CD8-positive, alpha-beta memory T cell (primary cell): ENCODE measurements around the gene ADGRL2. TPM values are rescaled to one million over a fixed set of nuclear protein-coding genes. Genes with fewer than 3 reads are reported as not detected.

Source experiments
- CTCF ChIA-PET: fragments of 350-600 bp; sonication (Branson Sonifier 250); formaldehyde crosslinking; loops from one replicate; lab custom pipeline; 2021; ENCODE audit warnings: antibody characterized with exemption; lab: Charles Lee
- POLR2A ChIA-PET: fragments of 350-600 bp; sonication (Branson Sonifier 250); formaldehyde crosslinking; loops from one replicate; lab custom pipeline; 2021; ENCODE audit warnings: antibody characterized with exemption; lab: Charles Lee
- DNase-seq, 5 donors: peaks; one replicate each; pipeline versions ENCODE4 v3.0.0 to v3.0.0-alpha.2; 2020 to 2022; ENCODE audit warnings: mixed read lengths in 1 of 5
- H3K27ac ChIP-seq: one replicate; pipeline ENCODE4 v1.7.0; 2013; ENCODE audit warnings: low read depth, mild to moderate bottlenecking, low read length, moderate library complexity
- H3K27me3 ChIP-seq: 2 replicates; pipeline ENCODE4 v1.7.0; 2013; ENCODE audit warnings: low read length, mild to moderate bottlenecking; ENCODE audit not compliant: insufficient read depth, poor library complexity, severe bottlenecking
- H3K36me3 ChIP-seq: 2 replicates; pipeline ENCODE4 v1.7.0; 2013; ENCODE audit warnings: mild to moderate bottlenecking, low read length, moderate library complexity; ENCODE audit not compliant: insufficient read depth
- H3K4me1 ChIP-seq: 2 replicates; pipeline ENCODE4 v1.7.0; 2013; ENCODE audit warnings: mild to moderate bottlenecking, low read length, moderate library complexity; ENCODE audit not compliant: insufficient read depth
- H3K4me3 ChIP-seq: 2 replicates; pipeline ENCODE4 v1.7.0; 2013; ENCODE audit warnings: mild to moderate bottlenecking, low read length
- H3K9me3 ChIP-seq: 2 replicates; pipeline ENCODE4 v1.7.0; 2013; ENCODE audit warnings: mild to moderate bottlenecking, low read length
- H3K27ac Mint-ChIP-seq, 8 donors: one replicate each; pipeline ENCODE4 v1.8.0; 2020 to 2021; ENCODE audit warnings: mixed read lengths in 8 of 8, mild to moderate bottlenecking in 6 of 8, inconsistent platforms in 3 of 8, moderate library complexity in 3 of 8
- H3K27me3 Mint-ChIP-seq, 2 donors: one replicate each; pipeline ENCODE4 v1.8.0; 2020 to 2021; ENCODE audit warnings: mixed read lengths in 2 of 2, mild to moderate bottlenecking in 1 of 2, moderate library complexity in 1 of 2
- H3K36me3 Mint-ChIP-seq, 3 donors: one replicate each; pipeline ENCODE4 v1.8.0; 2020 to 2021; ENCODE audit warnings: mixed read lengths in 3 of 3, inconsistent platforms in 1 of 3, mild to moderate bottlenecking in 1 of 3
- H3K4me1 Mint-ChIP-seq, 3 donors: one replicate each; pipeline ENCODE4 v1.8.0; 2020 to 2021; ENCODE audit warnings: mixed read lengths in 3 of 3, inconsistent platforms in 1 of 3, mild to moderate bottlenecking in 1 of 3
- H3K4me3 Mint-ChIP-seq, 7 donors: one replicate each; pipeline ENCODE4 v1.8.0; 2020 to 2021; ENCODE audit warnings: mixed read lengths in 7 of 7, mild to moderate bottlenecking in 6 of 7, moderate library complexity in 4 of 7, inconsistent platforms in 2 of 7
- H3K9me3 Mint-ChIP-seq, 5 donors: one replicate each; pipeline ENCODE4 v1.8.0; 2020 to 2022; ENCODE audit warnings: mixed read lengths in 5 of 5, mild to moderate bottlenecking in 3 of 5, moderate library complexity in 2 of 5, inconsistent platforms in 1 of 5
- polyA plus RNA-seq: library from polyadenylated mRNA; unstranded; fragments of 300-500 nt; fragmentation: Illumina TruSeq; gene quantifications from one replicate; pipeline ENCODE4 v1.2.3, GENCODE V29; 2021
- total RNA-seq, 2 experiments: library from RNA; stranded (reverse); gene quantifications; one replicate each; pipeline ENCODE4 v1.2.3, GENCODE V29; 2021

The ADGRL2 gene
- total and polyA plus RNA-seq, 3 experiments from 2014 or later = not detected

- no peaks in the 10 kb centered on the region for H3K36me3 Mint-ChIP-seq
- Histone ChIP-seq H3K4me3 (no peak overlapping the region), H3K36me3 (no peaks in the 10 kb centered on the region), H3K4me1 (no peaks in the 10 kb centered on the region), H3K9me3 (no peaks in the 10 kb centered on the region), H3K27me3 (no peaks in the 10 kb centered on the region), H3K27ac (no peak overlapping the region)
- no peak for DNase-seq
- H3K27me3 Mint-ChIP-seq = no peaks in the 10 kb centered on the region
- no peak overlapping the region for H3K27ac Mint-ChIP-seq
- H3K9me3 Mint-ChIP-seq = peaks cover 4 to 13% (median 7%) of the 10 kb centered on the region in 5 donors
- POLR2A ChIA-PET = no interaction called here
- H3K4me3 Mint-ChIP-seq = no peak overlapping the region
- H3K4me1 Mint-ChIP-seq = no peaks in the 10 kb centered on the region
- CTCF ChIA-PET = no interaction called here
These were observed 43.7 kb downstream of the ADGRL2 start for GRCh38 chr1:81844477-81844876.

DNA sequence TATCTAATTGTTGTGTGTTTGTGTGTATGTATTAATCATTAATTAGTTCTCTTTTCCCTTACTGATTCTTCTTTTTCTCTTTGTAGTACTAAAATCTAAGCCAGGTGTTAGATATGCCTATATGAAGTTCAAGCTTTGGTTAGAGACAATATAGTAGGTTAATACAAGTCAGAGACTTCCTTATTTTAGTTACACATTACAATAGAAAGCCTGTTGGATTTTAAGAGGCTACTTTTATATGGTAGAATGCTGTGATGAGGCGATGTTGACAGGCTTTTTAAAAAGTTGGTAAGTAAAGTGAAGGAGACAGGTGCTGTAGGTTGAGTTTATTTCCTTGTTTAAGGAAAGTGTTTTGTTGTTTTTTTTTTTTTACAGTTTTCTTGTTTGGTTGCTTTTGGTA is 45.9 kb downstream of the ADGRL2 start:
- Mint-ChIP-seq H3K4me1 (no peaks in the 10 kb centered on the region), H3K4me3 (no peak overlapping the region), H3K27me3 (no peaks in the 10 kb centered on the region), H3K27ac (no peak overlapping the region), H3K36me3 (no peaks in the 10 kb centered on the region), H3K9me3 (peaks cover 4 to 15% (median 8%) of the 10 kb centered on the region in 5 donors)
- DNase-seq = no peak
- POLR2A ChIA-PET = no interaction called here
- Histone ChIP-seq H3K27ac (no peak overlapping the region), H3K4me3 (no peak overlapping the region), H3K36me3 (no peaks in the 10 kb centered on the region), H3K27me3 (no peaks in the 10 kb centered on the region), H3K4me1 (no peaks in the 10 kb centered on the region), H3K9me3 (no peaks in the 10 kb centered on the region)
- CTCF ChIA-PET = no interaction called here

DNA sequence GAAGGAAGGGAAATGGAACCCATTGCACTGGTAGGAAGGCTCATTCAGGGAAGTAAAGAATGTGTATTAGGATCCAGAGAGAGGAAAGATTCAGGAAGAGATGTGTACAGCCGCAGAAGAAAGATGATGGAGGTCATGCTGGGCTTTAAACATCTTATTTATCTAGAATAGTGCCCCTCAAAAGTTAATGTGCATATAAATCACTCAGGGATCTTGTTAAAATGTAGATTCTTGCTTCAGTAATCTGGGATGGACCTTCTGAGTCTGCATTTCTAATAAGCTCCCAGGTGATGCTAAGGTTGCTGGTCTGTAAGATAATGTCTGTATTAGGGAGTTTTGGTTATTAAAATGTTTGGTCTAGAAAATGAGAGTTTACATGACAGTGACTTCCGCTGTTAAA is 46.3 kb downstream of the ADGRL2 start:
- Mint-ChIP-seq H3K27me3 (no peaks in the 10 kb centered on the region), H3K4me3 (no peak overlapping the region), H3K36me3 (no peaks in the 10 kb centered on the region), H3K9me3 (peaks cover under 1 to 15% (median 4%) of the 10 kb centered on the region in 5 donors), H3K4me1 (no peaks in the 10 kb centered on the region), H3K27ac (no peak overlapping the region)
- no peaks in the 10 kb centered on the region for H3K36me3 ChIP-seq
- H3K9me3 ChIP-seq = no peaks in the 10 kb centered on the region
- no peak for DNase-seq
- no peak overlapping the region for H3K4me3 ChIP-seq
- H3K27me3 ChIP-seq = no peaks in the 10 kb centered on the region
- no peaks in the 10 kb centered on the region for H3K4me1 ChIP-seq
- CTCF ChIA-PET = no interaction called here
- no peak overlapping the region for H3K27ac ChIP-seq
- POLR2A ChIA-PET = no interaction called here

GRCh38 chr1:81848880-81849682 is 48.3 kb downstream of the ADGRL2 start:
- DNase-seq = no peak
- Mint-ChIP-seq H3K27me3 (no peaks in the 10 kb centered on the region), H3K27ac (no peak overlapping the region), H3K4me1 (no peaks in the 10 kb centered on the region), H3K36me3 (no peaks in the 10 kb centered on the region), H3K4me3 (no peak overlapping the region), H3K9me3 (peaks cover 0 to 13% (median 4%) of the 10 kb centered on the region in 5 donors)
- no peak overlapping the region for H3K4me3 ChIP-seq
- no peaks in the 10 kb centered on the region for H3K36me3 ChIP-seq
- H3K9me3 ChIP-seq = no peaks in the 10 kb centered on the region
- ChIA-PET CTCF (no interaction called here), POLR2A (no interaction called here)
- no peaks in the 10 kb centered on the region for H3K27me3 ChIP-seq
- no peaks in the 10 kb centered on the region for H3K4me1 ChIP-seq
- no peak overlapping the region for H3K27ac ChIP-seq

- Mint-ChIP-seq H3K27me3 (no peaks in the 10 kb centered on the region), H3K9me3 (peaks cover 2 to 11% (median 5%) of the 10 kb centered on the region in 5 donors), H3K4me1 (no peaks in the 10 kb centered on the region), H3K4me3 (no peak overlapping the region), H3K27ac (no peak overlapping the region), H3K36me3 (no peaks in the 10 kb centered on the region)
- CTCF ChIA-PET = no interaction called here
- POLR2A ChIA-PET = no interaction called here
- DNase-seq = no peak
- Histone ChIP-seq H3K27ac (no peak overlapping the region), H3K27me3 (no peaks in the 10 kb centered on the region), H3K4me1 (no peaks in the 10 kb centered on the region), H3K4me3 (no peak overlapping the region), H3K36me3 (no peaks in the 10 kb centered on the region), H3K9me3 (no peaks in the 10 kb centered on the region)
These were observed 49.3 kb downstream of the ADGRL2 start for GRCh38 chr1:81850031-81850430.

DNA sequence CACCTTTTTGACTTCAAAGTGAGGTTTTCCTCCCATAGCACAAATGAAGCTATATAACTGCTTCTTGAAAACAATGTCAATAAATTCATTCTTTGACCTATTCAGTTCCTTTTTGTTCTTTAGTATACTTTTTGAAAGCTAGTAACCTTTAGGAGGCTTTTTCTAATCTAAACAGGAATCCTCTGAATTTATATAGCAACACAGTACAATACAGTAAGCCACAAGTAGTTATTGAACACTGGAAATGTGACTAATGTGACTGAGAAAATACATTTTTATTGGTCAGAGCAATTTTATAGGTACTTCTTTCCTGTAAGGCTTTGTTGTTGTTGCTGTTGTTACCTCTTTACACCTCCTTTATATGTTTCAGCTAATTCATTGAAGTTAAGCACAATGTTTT is 49.8 kb downstream of the ADGRL2 start:
- ChIA-PET POLR2A (no interaction called here), CTCF (no interaction called here)
- Mint-ChIP-seq H3K27me3 (no peaks in the 10 kb centered on the region), H3K4me1 (no peaks in the 10 kb centered on the region), H3K4me3 (no peak overlapping the region), H3K27ac (no peak overlapping the region), H3K36me3 (no peaks in the 10 kb centered on the region), H3K9me3 (peaks cover 2 to 15% (median 5%) of the 10 kb centered on the region in 5 donors)
- Histone ChIP-seq H3K4me3 (no peak overlapping the region), H3K36me3 (no peaks in the 10 kb centered on the region), H3K4me1 (no peaks in the 10 kb centered on the region), H3K9me3 (no peaks in the 10 kb centered on the region), H3K27ac (no peak overlapping the region), H3K27me3 (no peaks in the 10 kb centered on the region)
- DNase-seq = no peak

- Mint-ChIP-seq H3K4me1 (no peaks in the 10 kb centered on the region), H3K27ac (no peak overlapping the region), H3K27me3 (no peaks in the 10 kb centered on the region), H3K4me3 (no peak overlapping the region), H3K36me3 (no peaks in the 10 kb centered on the region), H3K9me3 (peaks cover 2 to 18% (median 7%) of the 10 kb centered on the region in 5 donors)
- H3K9me3 ChIP-seq = no peaks in the 10 kb centered on the region
- no peaks in the 10 kb centered on the region for H3K27me3 ChIP-seq
- H3K27ac ChIP-seq = no peak overlapping the region
- ChIA-PET POLR2A (no interaction called here), CTCF (no interaction called here)
- no peaks in the 10 kb centered on the region for H3K4me1 ChIP-seq
- H3K4me3 ChIP-seq = no peak overlapping the region
- no peak for DNase-seq
- no peaks in the 10 kb centered on the region for H3K36me3 ChIP-seq
These were observed 50.5 kb downstream of the ADGRL2 start for GRCh38 chr1:81851217-81851616.

- Mint-ChIP-seq H3K9me3 (peaks cover 0 to 20% (median 4%) of the 10 kb centered on the region in 5 donors), H3K4me1 (no peaks in the 10 kb centered on the region), H3K36me3 (no peaks in the 10 kb centered on the region), H3K4me3 (no peak overlapping the region), H3K27me3 (no peaks in the 10 kb centered on the region), H3K27ac (no peak overlapping the region)
- Histone ChIP-seq H3K36me3 (no peaks in the 10 kb centered on the region), H3K9me3 (no peaks in the 10 kb centered on the region), H3K4me1 (no peaks in the 10 kb centered on the region), H3K4me3 (no peak overlapping the region), H3K27me3 (no peaks in the 10 kb centered on the region), H3K27ac (no peak overlapping the region)
- DNase-seq = no peak
- ChIA-PET POLR2A (no interaction called here), CTCF (no interaction called here)
These were observed 52.2 kb downstream of the ADGRL2 start for GRCh38 chr1:81852961-81853360.
